GM18520 (cell line): ENCODE results near the gene SLC38A9.

Experiments used
- ATAC-seq: cut with Tn5 transposase; IDR thresholded peaks from one replicate; pipeline ENCODE4 v1.9.1; 2021; ENCODE audit not compliant: unreplicated experiment

The SLC38A9 gene

GRCh38 chr5:55665065-55665464 is 47.1 kb downstream of the SLC38A9 start:
- ATAC-seq, result no peak

GRCh38 chr5:55657443-55657842 is 54.7 kb downstream of the SLC38A9 start:
- no peak for ATAC-seq

- ATAC-seq, result no peak
Observed at GRCh38 chr5:55650386-55650785, 61.7 kb downstream of the SLC38A9 start.

GRCh38 chr5:55649963-55650362 is 62.2 kb downstream of the SLC38A9 start:
- ATAC-seq, result no peak

GRCh38 chr5:55645304-55645703 is 66.8 kb downstream of the SLC38A9 start:
- ATAC-seq, result no peak

- no peak for ATAC-seq
Observed at GRCh38 chr5:55638455-55638854, 73.7 kb downstream of the SLC38A9 start.

GRCh38 chr5:55638051-55638450 is 74.1 kb downstream of the SLC38A9 start:
- no peak for ATAC-seq

GRCh38 chr5:55636683-55637082 is 75.4 kb downstream of the SLC38A9 start:
- ATAC-seq, result no peak

- no peak for ATAC-seq
Observed at GRCh38 chr5:55636177-55636576, 75.9 kb downstream of the SLC38A9 start.

GRCh38 chr5:55634866-55635265 is 77.3 kb downstream of the SLC38A9 start:
- no peak for ATAC-seq

GRCh38 chr5:55634209-55634805 is 77.8 kb downstream of the SLC38A9 start:
- no peak for ATAC-seq

- no peak for ATAC-seq
Observed at GRCh38 chr5:55633574-55634208, 78.4 kb downstream of the SLC38A9 start.

GRCh38 chr5:55629815-55630214 is 82.3 kb downstream of the SLC38A9 start:
- no peak for ATAC-seq

- no peak for ATAC-seq
Observed at GRCh38 chr5:55626790-55627189, 85.3 kb downstream of the SLC38A9 start.

GRCh38 chr5:55625913-55626312 is 86.2 kb downstream of the SLC38A9 start:
- ATAC-seq, result no peak

- no peak for ATAC-seq
Observed at GRCh38 chr5:55625589-55625909, 86.6 kb downstream of the SLC38A9 start.

- ATAC-seq, result no peak
Observed at GRCh38 chr5:55624841-55625588, 87.1 kb downstream of the SLC38A9 start.

GRCh38 chr5:55623789-55624188 is 88.3 kb downstream of the SLC38A9 start:
- ATAC-seq, result no peak

GRCh38 chr5:55622460-55622859 is 89.7 kb downstream of the SLC38A9 start:
- ATAC-seq, result no peak

GRCh38 chr5:55621229-55621628 is 90.9 kb downstream of the SLC38A9 start:
- ATAC-seq, result no peak

- no peak for ATAC-seq
Observed at GRCh38 chr5:55620766-55621160, 91.4 kb downstream of the SLC38A9 start.

- no peak for ATAC-seq
Observed at GRCh38 chr5:55620009-55620765, 91.9 kb downstream of the SLC38A9 start.
